Measurements from ENCODE around the gene CXCR1.

- TF ChIP-seq ZNF366 (tag by site-specific recombination; conservative IDR thresholded peaks at IDR 0.05) (no peak), CTCF (tag by site-specific recombination; IDR thresholded peaks at IDR 0.05) (no peak), TCF7L2 (IDR thresholded peaks at IDR 0.05; ENCODE audit: borderline replicate concordance, low read depth, low read length) (no peak), MYNN (tag by site-specific recombination; IDR thresholded peaks at IDR 0.05; ENCODE audit: borderline replicate concordance) (no peak), ZNF280D (tag by site-specific recombination; IDR thresholded peaks at IDR 0.05) (no peak), ZNF707 (tag by site-specific recombination; IDR thresholded peaks at IDR 0.05) (no peak), ZNF398 (tag by site-specific recombination; IDR thresholded peaks at IDR 0.05) (no peak), BCL11B (tag by site-specific recombination; IDR thresholded peaks at IDR 0.05; ENCODE audit: low read depth) (no peak), ZNF404 (tag by site-specific recombination; IDR thresholded peaks at IDR 0.05) (no peak), ZBTB8A (tag by site-specific recombination; IDR thresholded peaks at IDR 0.05) (no peak), PRDM10 (tag by site-specific recombination; IDR thresholded peaks at IDR 0.05) (no peak)
- TF ChIP-seq, protein P1, sequence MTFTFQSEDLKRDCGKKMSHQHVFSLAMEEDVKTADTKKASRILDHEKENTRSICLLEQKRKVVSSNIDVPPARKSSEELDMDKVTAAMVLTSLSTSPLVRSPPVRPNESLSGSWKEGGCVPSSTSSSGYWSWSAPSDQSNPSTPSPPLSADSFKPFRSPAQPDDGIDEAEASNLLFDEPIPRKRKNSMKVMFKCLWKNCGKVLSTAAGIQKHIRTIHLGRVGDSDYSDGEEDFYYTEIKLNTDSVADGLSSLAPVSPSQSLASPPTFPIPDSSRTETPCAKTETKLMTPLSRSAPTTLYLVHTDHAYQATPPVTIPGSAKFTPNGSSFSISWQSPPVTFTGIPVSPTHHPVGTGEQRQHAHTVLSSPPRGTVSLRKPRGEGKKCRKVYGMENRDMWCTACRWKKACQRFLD (tag by site-specific recombination; IDR thresholded peaks at IDR 0.05): no peak
These were observed 20.7 kb downstream of the CXCR1 start for GRCh38 chr2:218146056-218146455.

Data from HEK293 (cell line).